ENCODE results near the gene PCBP4. TPM values are rescaled to one million over a fixed set of nuclear protein-coding genes. Genes with fewer than 3 reads are reported as not detected.

PCBP4 gene
- total RNA-seq, 2 donors from 2014 or later = 16.6 to 24.7 TPM

DNA sequence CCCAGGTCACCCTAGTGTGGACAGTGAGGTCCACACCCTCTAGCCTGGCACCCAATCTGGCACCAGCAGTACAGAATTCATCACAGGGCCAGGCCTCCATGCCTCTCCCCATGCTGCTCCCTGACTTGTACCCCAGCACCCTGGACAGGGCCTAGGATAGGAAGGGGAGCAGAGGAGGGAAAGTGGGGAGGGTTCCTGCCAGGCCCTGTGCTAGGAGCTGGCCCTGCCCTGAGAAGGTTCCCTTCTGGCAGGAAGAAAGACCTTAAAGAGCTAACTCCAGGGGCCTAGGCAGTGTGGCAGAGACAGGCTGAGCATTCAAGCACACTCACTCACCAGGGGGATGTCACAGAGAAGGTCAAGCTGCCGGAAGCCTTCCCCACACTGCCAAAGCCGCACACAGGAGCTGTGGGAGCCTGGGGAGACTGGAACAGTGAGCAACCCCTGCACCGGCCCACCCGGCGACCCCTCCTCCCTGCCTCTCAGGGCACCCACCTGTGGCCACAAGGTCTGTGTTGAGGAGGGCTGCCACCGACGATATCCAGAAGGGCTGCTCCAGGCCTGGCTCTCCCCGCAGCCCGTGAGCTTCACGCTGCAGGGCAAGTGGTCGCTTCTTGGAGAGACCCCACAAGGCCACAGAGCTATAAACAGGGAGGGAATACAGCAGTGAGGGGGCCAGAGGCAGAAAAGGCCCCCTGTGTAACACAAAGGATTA, 33.0 kb downstream of the PCBP4 start:
- intact Hi-C loops (cut with DNase I) = no loop called here
- no peaks in the 10 kb centered on the region for H3K9me3 ChIP-seq
- peaks cover 9 to 24% of the 10 kb centered on the region in 2 donors for H3K36me3 ChIP-seq (replicated peaks in 1 of 2; ENCODE audit: insufficient read depth in 1 of 2, low read depth in 2 of 2)
- no peaks in the 10 kb centered on the region for H3K4me1 ChIP-seq
- WGBS, 2 donors = 92% methylated on average over 11 of the region's 11 CpGs; no CpG with 5 or more reads in 1 of the 2 donors
- no peak overlapping the region for H3K4me3 ChIP-seq
- H3K27me3 ChIP-seq = no peaks in the 10 kb centered on the region
- TF ChIP-seq, protein P1, sequence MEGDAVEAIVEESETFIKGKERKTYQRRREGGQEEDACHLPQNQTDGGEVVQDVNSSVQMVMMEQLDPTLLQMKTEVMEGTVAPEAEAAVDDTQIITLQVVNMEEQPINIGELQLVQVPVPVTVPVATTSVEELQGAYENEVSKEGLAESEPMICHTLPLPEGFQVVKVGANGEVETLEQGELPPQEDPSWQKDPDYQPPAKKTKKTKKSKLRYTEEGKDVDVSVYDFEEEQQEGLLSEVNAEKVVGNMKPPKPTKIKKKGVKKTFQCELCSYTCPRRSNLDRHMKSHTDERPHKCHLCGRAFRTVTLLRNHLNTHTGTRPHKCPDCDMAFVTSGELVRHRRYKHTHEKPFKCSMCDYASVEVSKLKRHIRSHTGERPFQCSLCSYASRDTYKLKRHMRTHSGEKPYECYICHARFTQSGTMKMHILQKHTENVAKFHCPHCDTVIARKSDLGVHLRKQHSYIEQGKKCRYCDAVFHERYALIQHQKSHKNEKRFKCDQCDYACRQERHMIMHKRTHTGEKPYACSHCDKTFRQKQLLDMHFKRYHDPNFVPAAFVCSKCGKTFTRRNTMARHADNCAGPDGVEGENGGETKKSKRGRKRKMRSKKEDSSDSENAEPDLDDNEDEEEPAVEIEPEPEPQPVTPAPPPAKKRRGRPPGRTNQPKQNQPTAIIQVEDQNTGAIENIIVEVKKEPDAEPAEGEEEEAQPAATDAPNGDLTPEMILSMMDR (IDR thresholded peaks at IDR 0.05) = no peak
- no peak for TF ChIP-seq POLR2A (IDR thresholded peaks at IDR 0.05)
- ATAC-seq (no peak), DNase-seq (no peak)
- H3K27ac ChIP-seq = no peak overlapping the region

DNA sequence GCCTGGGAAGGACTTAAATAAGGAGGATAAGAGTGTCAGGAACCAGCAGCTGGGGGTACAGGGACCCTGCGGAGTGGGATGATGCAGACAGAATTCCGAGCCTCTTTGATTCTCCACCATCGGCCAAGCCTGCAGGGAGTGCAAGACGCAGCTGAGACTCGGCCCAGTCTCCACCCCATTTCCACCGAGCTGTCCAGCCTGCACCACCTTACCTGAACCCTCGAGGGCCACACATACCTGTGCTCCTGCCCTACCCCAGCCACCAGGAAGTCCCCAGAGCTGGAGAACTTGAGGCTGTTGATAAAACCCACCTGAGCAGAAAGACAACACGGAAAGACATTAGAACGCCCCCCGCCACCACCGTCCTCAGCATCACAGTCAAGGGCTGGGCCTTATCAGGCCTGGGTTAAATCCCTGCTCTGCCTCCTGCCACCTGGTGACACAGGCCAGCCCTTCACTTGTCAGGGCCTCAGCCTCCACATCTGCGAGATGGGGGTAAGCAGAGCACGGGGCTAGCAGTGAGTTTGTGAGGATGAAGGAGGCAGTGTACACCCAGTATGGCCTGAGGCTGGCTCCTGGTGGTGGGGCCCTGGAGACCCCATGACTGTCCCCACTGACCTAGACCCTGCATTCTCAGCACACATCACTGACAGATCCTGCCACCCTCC, 33.6 kb downstream of the PCBP4 start:
- no peak for ATAC-seq
- no peak for DNase-seq
- no peaks in the 10 kb centered on the region for H3K9me3 ChIP-seq
- H3K4me3 ChIP-seq = no peak overlapping the region
- H3K27ac ChIP-seq = no peak overlapping the region
- intact Hi-C loops (cut with DNase I) = no loop called here
- H3K36me3 ChIP-seq (replicated peaks in 1 of 2; ENCODE audit: insufficient read depth in 1 of 2, low read depth in 2 of 2) = peaks cover 9 to 24% of the 10 kb centered on the region in 2 donors
- no peaks in the 10 kb centered on the region for H3K4me1 ChIP-seq
- WGBS, 2 donors = 92 to 93% methylated on average over 11 to 13 of the region's 13 CpGs
- H3K27me3 ChIP-seq = no peaks in the 10 kb centered on the region
- TF ChIP-seq POLR2A (IDR thresholded peaks at IDR 0.05) = no peak
- TF ChIP-seq, protein P1 (IDR thresholded peaks at IDR 0.05) = no peak

DNA sequence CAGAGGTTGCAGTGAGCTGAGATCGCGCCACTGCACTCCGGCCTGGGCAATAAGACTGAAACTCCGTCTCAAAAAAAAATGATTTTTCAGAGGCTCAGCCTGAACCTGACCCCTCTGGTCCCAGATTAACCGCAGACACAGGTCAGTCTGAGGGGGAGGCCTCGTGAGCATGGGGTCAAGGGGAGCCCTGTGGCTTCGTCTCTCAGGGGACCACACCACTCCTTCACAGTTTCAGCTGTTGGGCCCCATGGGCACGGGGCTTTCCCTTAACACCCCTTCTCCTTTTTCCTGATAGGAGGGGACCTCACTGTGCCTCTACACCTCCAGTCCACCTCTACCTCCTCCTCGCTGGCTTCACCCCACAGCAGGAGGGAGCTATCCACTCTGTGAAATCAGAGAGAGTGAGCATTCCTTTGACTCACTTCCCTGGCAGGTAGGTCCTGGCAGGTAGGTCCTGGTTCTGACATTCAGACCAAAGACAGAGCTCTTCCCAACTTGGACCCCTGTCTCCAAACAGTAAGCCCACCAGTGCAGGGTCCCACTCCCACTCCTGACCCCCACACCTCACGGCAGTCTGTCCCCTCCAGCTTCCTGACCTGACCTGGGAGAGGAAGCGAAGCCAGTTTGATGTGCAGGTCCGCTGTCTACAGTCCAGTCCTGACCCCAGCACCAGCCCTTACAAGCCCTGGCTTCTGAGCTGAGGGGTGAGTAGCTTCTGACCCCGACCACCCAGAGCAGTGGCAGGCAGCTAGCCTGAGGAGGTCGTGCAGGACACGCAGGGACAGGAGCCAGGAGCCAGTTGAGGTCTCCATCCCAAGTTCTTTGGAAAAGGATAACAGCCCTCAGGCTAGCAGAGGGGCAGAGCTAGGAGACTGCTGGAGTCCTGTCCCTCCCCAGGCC, 34.5 kb downstream of the PCBP4 start:
- 94 to 100% methylated on average over 9 to 15 of the region's 15 CpGs for WGBS, 2 donors
- Histone ChIP-seq H3K4me1 (no peaks in the 10 kb centered on the region), H3K27me3 (no peaks in the 10 kb centered on the region), H3K27ac (no peak overlapping the region), H3K9me3 (no peaks in the 10 kb centered on the region), H3K36me3 (replicated peaks in 1 of 2; ENCODE audit: insufficient read depth in 1 of 2, low read depth in 2 of 2) (peaks cover 9 to 22% of the 10 kb centered on the region in 2 donors), H3K4me3 (no peak overlapping the region)
- ATAC-seq = no peak
- intact Hi-C loops (cut with DNase I) = no loop called here
- TF ChIP-seq, protein P1 (IDR thresholded peaks at IDR 0.05) = no peak
- TF ChIP-seq POLR2A (IDR thresholded peaks at IDR 0.05) = no peak
- no peak for DNase-seq

DNA sequence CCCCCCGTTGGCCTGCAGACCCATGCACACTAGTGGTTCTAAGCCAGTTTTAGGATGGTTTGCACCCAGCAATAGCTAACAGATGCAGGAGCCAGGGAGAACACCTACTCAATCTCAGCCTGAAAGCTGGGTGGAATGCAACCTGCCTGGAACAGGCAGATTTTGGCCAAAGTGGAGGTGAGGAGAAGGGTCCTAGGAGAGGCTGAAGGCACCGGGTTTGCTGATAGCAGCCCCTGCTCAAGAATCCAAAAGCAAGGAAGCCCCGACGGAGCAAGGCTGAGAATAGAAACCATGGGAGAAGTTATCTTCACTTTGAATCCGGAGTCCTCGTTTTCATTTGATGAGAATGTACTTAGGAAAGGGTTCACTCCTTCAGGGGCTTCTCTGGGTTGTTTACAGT, 35.5 kb downstream of the PCBP4 start:
- Histone ChIP-seq H3K9me3 (no peaks in the 10 kb centered on the region), H3K4me3 (no peak overlapping the region), H3K4me1 (no peaks in the 10 kb centered on the region), H3K27ac (no peak overlapping the region), H3K36me3 (replicated peaks in 1 of 2; ENCODE audit: insufficient read depth in 1 of 2, low read depth in 2 of 2) (peaks cover 9 to 18% of the 10 kb centered on the region in 2 donors), H3K27me3 (no peaks in the 10 kb centered on the region)
- DNase-seq (no peak), ATAC-seq (no peak)
- intact Hi-C loops (cut with DNase I) = no loop called here
- TF ChIP-seq, protein P1 (IDR thresholded peaks at IDR 0.05) = no peak
- no peak for TF ChIP-seq POLR2A (IDR thresholded peaks at IDR 0.05)
- WGBS, 2 donors = 84 to 86% methylated on average over 6 of the region's 6 CpGs

Measured in body of pancreas (tissue), 4 donors.